Prostate gland (tissue), 2 donors: Measurements from ENCODE around the gene C3orf22. TPM values are rescaled to one million over a fixed set of nuclear protein-coding genes. Genes with fewer than 3 reads are reported as not detected.

Source experiments
- DNase-seq: peaks from one replicate; pipeline ENCODE4 v3.0.0-alpha.2; 2019; ENCODE audit warnings: low spot score
- H3K27ac ChIP-seq, 2 donors: fragments of 200-600 bp; sonication (generic); 2 replicates each; pipeline ENCODE4 v1.5.1; 2017 to 2019
- H3K27me3 ChIP-seq: fragments of 200-600 bp; sonication (generic); replicated peaks from 2 replicates; pipeline ENCODE4 v1.5.1; 2019; ENCODE audit not compliant: insufficient read depth
- H3K36me3 ChIP-seq, 2 donors: fragments of 200-600 bp; sonication (generic); 1 replicate in 1 of 2; 2 replicates in 1 of 2; pipeline versions ENCODE4 v1.5.1 to v1.8.1; 2017 to 2019
- H3K4me1 ChIP-seq: fragments of 200-600 bp; sonication (generic); replicated peaks from 2 replicates; pipeline ENCODE4 v1.5.1; 2019
- H3K4me3 ChIP-seq, 2 donors: fragments of 200-600 bp; sonication (generic); 2 replicates each; pipeline ENCODE4 v1.5.1; 2017 to 2019
- H3K9me3 ChIP-seq: fragments of 200-600 bp; sonication (generic); 2 replicates; pipeline ENCODE4 v1.5.1; 2017
- CTCF ChIP-seq, 4 experiments: fragments of 200-600 bp in 2 of 4; fragments of 450-650 bp in 2 of 4; sonication (generic) in 2 of 4; IDR thresholded peaks; 1 replicate in 3 of 4; 2 replicates in 1 of 4; pipeline ENCODE4 v1.5.1; 2016 to 2019; ENCODE audit warnings: antibody characterized with exemption in 4 of 4, mild to moderate bottlenecking in 2 of 4, moderate library complexity in 2 of 4
- POLR2A ChIP-seq: fragments of 450-650 bp; IDR thresholded peaks from one replicate; pipeline ENCODE4 v1.6.1; 2016; ENCODE audit warnings: antibody characterized with exemption, mild to moderate bottlenecking
- POLR2AphosphoS5 ChIP-seq: sonication (generic); formaldehyde crosslinking; IDR thresholded peaks from one replicate; pipeline ENCODE4 v1.6.1; 2017; ENCODE audit warnings: antibody characterized with exemption
- WGBS: methylation state at CpG from one replicate; pipeline ENCODE4 v1.1.5; 2018; 5-methylcytosine and 5-hydroxymethylcytosine counted together
- intact Hi-C: fragments of 100-400 bp; cut with DNase I; formaldehyde crosslinking; loops from one replicate; pipeline ENCODE4 v1.14.2; 2022
- small RNA-seq, 2 donors: library from RNA; depleted of rRNA; stranded (forward); fragments of <200 nt; gene quantifications; one replicate each; pipeline ENCODE3, GENCODE V24; 2016
- total RNA-seq, 2 donors: library from RNA; depleted of rRNA; stranded (reverse); fragments of >200 nt; gene quantifications; one replicate each; pipeline ENCODE4 v1.1.0, GENCODE V29; 2016

Gene C3orf22
- total RNA-seq, 2 donors from 2014 or later = 4.9 TPM; not detected in 1

DNA sequence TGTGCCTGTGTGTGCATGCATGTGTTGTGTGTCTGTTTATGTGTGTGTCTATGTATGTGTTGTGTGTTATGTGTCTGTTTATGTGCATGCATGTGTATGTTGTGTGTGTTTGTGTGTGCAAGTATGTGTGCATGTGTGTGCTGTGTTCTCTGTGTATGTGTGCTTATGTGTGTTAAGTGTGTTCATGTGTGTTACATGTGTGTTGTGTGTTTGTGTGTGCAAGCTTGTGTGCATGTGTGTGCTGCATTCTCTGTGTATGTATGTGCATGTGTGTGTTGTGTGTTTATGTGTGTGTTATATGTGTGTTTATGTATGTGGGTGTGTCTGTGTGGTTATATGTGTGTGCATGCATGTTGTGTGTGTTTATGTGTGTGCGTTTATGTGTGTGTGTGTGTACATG lies 56.1 kb downstream of the C3orf22 start:
- Histone ChIP-seq H3K4me1 (no peaks in the 10 kb centered on the region), H3K9me3 (no peaks in the 10 kb centered on the region), H3K27ac (no peak overlapping the region), H3K36me3 (no peaks in the 10 kb centered on the region), H3K4me3 (no peak overlapping the region), H3K27me3 (no peaks in the 10 kb centered on the region)
- WGBS = 90% methylated on average over 1 of the region's 1 CpG
- intact Hi-C loops = no loop called here
- TF ChIP-seq CTCF (IDR thresholded peaks at IDR 0.05) (no peak), POLR2A (no peak), POLR2AphosphoS5 (no peak)
- DNase-seq = no peak

DNA sequence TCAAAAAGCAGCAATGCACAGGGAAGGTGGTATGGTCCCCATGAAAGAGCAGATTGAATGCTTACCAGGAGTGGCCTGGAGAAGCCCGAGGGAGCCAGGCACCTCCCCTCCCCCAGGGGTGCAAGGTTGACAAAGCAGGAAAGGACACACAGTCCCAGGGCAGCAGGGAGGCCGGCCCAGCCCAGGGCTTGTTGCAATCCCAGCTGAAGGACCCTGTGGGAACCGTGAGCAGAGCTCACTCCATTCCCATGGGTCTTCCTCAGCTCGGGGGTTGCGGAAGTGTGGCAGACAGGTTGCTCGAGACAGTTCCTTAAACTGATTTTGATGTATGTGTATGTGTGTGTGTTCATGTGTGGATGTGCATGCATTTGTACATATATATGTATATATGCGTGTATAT lies 57.0 kb downstream of the C3orf22 start:
- Histone ChIP-seq H3K36me3 (no peaks in the 10 kb centered on the region), H3K4me3 (no peak overlapping the region), H3K27ac (no peak overlapping the region), H3K27me3 (no peaks in the 10 kb centered on the region), H3K4me1 (no peaks in the 10 kb centered on the region), H3K9me3 (no peaks in the 10 kb centered on the region)
- 58% methylated on average over 7 of the region's 7 CpGs for WGBS
- intact Hi-C loops = no loop called here
- no peak for TF ChIP-seq POLR2A
- no peak for TF ChIP-seq CTCF (IDR thresholded peaks at IDR 0.05)
- no peak for TF ChIP-seq POLR2AphosphoS5
- no peak for DNase-seq

DNA sequence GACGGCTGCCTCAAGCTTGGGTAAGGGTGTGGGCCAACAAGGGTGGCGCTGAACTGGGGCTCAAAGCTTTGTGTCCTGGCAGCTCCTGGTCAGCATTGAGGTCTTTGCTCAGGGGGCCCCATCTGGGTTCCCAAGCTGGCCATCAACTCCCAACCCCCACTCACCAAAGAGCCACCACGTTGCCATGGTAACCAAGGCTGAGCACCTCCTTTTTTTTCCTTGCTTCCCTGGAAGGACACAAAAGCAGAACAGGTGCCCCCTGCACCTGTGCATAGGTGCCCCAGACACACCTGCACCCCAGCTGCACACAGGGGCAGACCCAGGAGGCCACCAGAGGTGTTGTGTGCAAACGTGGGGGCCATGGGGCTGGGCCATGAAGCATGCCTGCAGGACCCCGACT lies 57.7 kb downstream of the C3orf22 start:
- 70% methylated on average over 5 of the region's 5 CpGs for WGBS
- H3K27ac ChIP-seq = no peak overlapping the region
- no peaks in the 10 kb centered on the region for H3K9me3 ChIP-seq
- TF ChIP-seq POLR2A (no peak), POLR2AphosphoS5 (no peak), CTCF (IDR thresholded peaks at IDR 0.05) (no peak)
- H3K36me3 ChIP-seq = no peaks in the 10 kb centered on the region
- intact Hi-C loops = no loop called here
- no peaks in the 10 kb centered on the region for H3K4me1 ChIP-seq
- no peak overlapping the region for H3K4me3 ChIP-seq
- no peak for DNase-seq
- no peaks in the 10 kb centered on the region for H3K27me3 ChIP-seq

GRCh38 chr3:126500016-126500415 lies 58.7 kb downstream of the C3orf22 start:
- DNase-seq = no peak
- no peak overlapping the region for H3K27ac ChIP-seq
- H3K4me3 ChIP-seq = no peak overlapping the region
- no peaks in the 10 kb centered on the region for H3K4me1 ChIP-seq
- TF ChIP-seq POLR2AphosphoS5 = no peak
- TF ChIP-seq CTCF (IDR thresholded peaks at IDR 0.05) = no peak
- no peak for TF ChIP-seq POLR2A
- no peaks in the 10 kb centered on the region for H3K27me3 ChIP-seq
- WGBS = 75% methylated on average over 7 of the region's 7 CpGs
- H3K9me3 ChIP-seq = no peaks in the 10 kb centered on the region
- intact Hi-C loops = no loop called here
- H3K36me3 ChIP-seq = no peaks in the 10 kb centered on the region

Small RNAs within 50 kb of the gene (small RNA-seq; reads per million reads assigned to genes)
- 0.47 to 1.3 reads per million in 2 donors for gene RNA5SP138

Other genes starting within 250 kb of the C3orf22 start
- gene KLF15, start 201.5 kb downstream of the C3orf22 start, total RNA-seq = 10 to 100 TPM; 52.7 to 72.6 TPM
- 1 to 10 TPM in 1 of 2 donors, not detected in 1; 2.3 TPM for gene CFAP100, start 164.0 kb downstream of the C3orf22 start, total RNA-seq
- 10 to 100 TPM; 47.7 to 87.0 TPM for gene ZXDC, start 83.0 kb downstream of the C3orf22 start, total RNA-seq
- under 1 TPM in 1 of 2 donors, not detected in 1; 0.17 TPM for gene UROC1, start 41.2 kb downstream of the C3orf22 start, total RNA-seq
- 1 to 10 TPM in 1 of 2 donors, not detected in 1; 6.9 TPM for gene CHST13, start 34.8 kb downstream of the C3orf22 start, total RNA-seq
- 10 to 100 TPM; 14.4 to 20.7 TPM for gene TXNRD3, start 96.2 kb upstream of the C3orf22 start, total RNA-seq
- gene CHCHD6, start 145.3 kb upstream of the C3orf22 start, total RNA-seq = 10 to 100 TPM; 13.9 to 34.4 TPM